Heart left ventricle (tissue), 13 donors: ENCODE results near the gene COBL.

Experiments
- POLR2A ChIP-seq, 2 donors: fragments of 450-650 bp; IDR thresholded peaks; one replicate each; pipeline ENCODE4 v1.6.1; 2017; ENCODE audit warnings: antibody characterized with exemption in 2 of 2, mild to moderate bottlenecking in 2 of 2, moderate library complexity in 2 of 2
- TF ChIP-seq, protein P1 (sequence below), 12 donors: fragments of 200-600 bp; sonication (generic) in 4 of 12; IDR thresholded peaks; one replicate each; pipeline versions ENCODE4 v1.5.0 to v1.8.0; 2018 to 2022; ENCODE audit warnings: antibody characterized with exemption in 12 of 12, mild to moderate bottlenecking in 5 of 12
- donor health status: ischemic (EF 13 %, LVEDD 7.1; RV severe dilation, severe dysfunction).
- donor health status: DM: no; HTN: yes; CAD: no.
- donor health status: DM: no; HTN: no; CAD: no.
- donor health status: ischemic (EF 25% LVEDD 6.9; RV normal size, moderate dysfunction).
- donor health status: ischemic (EF 25% LVEDD 5.7; RV mildly dilated, moderate dysfunction).
- donor health status: ischemic (EF 35%, LVEDD 5.7; RV mildly dilated, moderate dysfunction).
- donor health status: nonischemic (EF 11% LVEDD 7.7; RV severe dilation, severe dysfunction).
- donor health status: DM: yes; HTN: yes; CAD: no.
- donor health status: PGD.
- donor health status: ischemic (EF 29% LVEDD 5.4; RV normal size, mild dysfunction).
- donor health status: nonischemic (EF 23%, LVEDD 6.1; RV moderate dilation, normal function).

DNA sequence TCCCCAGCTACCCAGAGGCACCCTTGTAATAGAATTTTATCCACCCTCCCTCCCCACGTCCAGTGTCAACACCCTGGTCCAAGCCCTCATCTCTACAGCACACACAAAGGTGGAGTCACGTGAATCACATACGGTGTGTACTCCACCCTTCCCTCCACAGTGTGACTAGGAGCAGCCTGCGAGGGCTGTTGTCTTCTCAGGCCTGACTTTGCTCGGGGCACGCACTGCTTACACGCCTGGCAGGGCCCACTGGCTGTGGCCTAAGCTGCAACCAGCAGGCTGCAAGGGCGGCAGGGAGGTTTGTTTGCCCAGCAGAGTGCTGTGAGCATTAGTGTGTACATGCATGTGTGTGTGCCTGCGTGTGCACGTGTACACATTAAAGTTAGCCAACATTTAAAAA is 93.7 kb downstream of the COBL start:
- TF ChIP-seq POLR2A (IDR thresholded peaks at IDR 0.05), result no peak
- TF ChIP-seq, protein P1, sequence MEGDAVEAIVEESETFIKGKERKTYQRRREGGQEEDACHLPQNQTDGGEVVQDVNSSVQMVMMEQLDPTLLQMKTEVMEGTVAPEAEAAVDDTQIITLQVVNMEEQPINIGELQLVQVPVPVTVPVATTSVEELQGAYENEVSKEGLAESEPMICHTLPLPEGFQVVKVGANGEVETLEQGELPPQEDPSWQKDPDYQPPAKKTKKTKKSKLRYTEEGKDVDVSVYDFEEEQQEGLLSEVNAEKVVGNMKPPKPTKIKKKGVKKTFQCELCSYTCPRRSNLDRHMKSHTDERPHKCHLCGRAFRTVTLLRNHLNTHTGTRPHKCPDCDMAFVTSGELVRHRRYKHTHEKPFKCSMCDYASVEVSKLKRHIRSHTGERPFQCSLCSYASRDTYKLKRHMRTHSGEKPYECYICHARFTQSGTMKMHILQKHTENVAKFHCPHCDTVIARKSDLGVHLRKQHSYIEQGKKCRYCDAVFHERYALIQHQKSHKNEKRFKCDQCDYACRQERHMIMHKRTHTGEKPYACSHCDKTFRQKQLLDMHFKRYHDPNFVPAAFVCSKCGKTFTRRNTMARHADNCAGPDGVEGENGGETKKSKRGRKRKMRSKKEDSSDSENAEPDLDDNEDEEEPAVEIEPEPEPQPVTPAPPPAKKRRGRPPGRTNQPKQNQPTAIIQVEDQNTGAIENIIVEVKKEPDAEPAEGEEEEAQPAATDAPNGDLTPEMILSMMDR (IDR thresholded peaks at IDR 0.05), result no peak
